Heart left ventricle (tissue), 13 donors: Measurements from ENCODE around the gene CRYGB.

Experiments used
- CTCF ChIP-seq, 12 donors: fragments of 200-600 bp; sonication (generic) in 4 of 12; IDR thresholded peaks; one replicate each; pipeline versions ENCODE4 v1.5.0 to v1.8.0; 2018 to 2022; ENCODE audit warnings: antibody characterized with exemption in 12 of 12, mild to moderate bottlenecking in 5 of 12
- POLR2A ChIP-seq, 2 donors: fragments of 450-650 bp; IDR thresholded peaks; one replicate each; pipeline ENCODE4 v1.6.1; 2017; ENCODE audit warnings: antibody characterized with exemption in 2 of 2, mild to moderate bottlenecking in 2 of 2, moderate library complexity in 2 of 2
- donor health status: ischemic (EF 13 %, LVEDD 7.1; RV severe dilation, severe dysfunction).
- donor health status: DM: no; HTN: yes; CAD: no.
- donor health status: DM: no; HTN: no; CAD: no.
- donor health status: ischemic (EF 25% LVEDD 6.9; RV normal size, moderate dysfunction).
- donor health status: ischemic (EF 25% LVEDD 5.7; RV mildly dilated, moderate dysfunction).
- donor health status: ischemic (EF 35%, LVEDD 5.7; RV mildly dilated, moderate dysfunction).
- donor health status: nonischemic (EF 11% LVEDD 7.7; RV severe dilation, severe dysfunction).
- donor health status: DM: yes; HTN: yes; CAD: no.
- donor health status: PGD.
- donor health status: ischemic (EF 29% LVEDD 5.4; RV normal size, mild dysfunction).
- donor health status: nonischemic (EF 23%, LVEDD 6.1; RV moderate dilation, normal function).

- TF ChIP-seq CTCF (IDR thresholded peaks at IDR 0.05) = no peak
- no peak for TF ChIP-seq POLR2A (IDR thresholded peaks at IDR 0.05)
Measured at GRCh38 chr2:208150956-208151355, 5.0 kb upstream of the CRYGB start.
